GM19467 (cell line): Measurements from ENCODE around the gene IGFBP4.
"Not testable (repeated sequence)": the region's sequence is repeated elsewhere in the genome, so short reads cannot be mapped to it uniquely, and the experiment has no call there.

Experiments used
- ATAC-seq: cut with Tn5 transposase; IDR thresholded peaks from one replicate; pipeline ENCODE4 v1.9.1; 2021; ENCODE audit warnings: mild to moderate bottlenecking, moderate library complexity; ENCODE audit not compliant: unreplicated experiment

The IGFBP4 gene

DNA sequence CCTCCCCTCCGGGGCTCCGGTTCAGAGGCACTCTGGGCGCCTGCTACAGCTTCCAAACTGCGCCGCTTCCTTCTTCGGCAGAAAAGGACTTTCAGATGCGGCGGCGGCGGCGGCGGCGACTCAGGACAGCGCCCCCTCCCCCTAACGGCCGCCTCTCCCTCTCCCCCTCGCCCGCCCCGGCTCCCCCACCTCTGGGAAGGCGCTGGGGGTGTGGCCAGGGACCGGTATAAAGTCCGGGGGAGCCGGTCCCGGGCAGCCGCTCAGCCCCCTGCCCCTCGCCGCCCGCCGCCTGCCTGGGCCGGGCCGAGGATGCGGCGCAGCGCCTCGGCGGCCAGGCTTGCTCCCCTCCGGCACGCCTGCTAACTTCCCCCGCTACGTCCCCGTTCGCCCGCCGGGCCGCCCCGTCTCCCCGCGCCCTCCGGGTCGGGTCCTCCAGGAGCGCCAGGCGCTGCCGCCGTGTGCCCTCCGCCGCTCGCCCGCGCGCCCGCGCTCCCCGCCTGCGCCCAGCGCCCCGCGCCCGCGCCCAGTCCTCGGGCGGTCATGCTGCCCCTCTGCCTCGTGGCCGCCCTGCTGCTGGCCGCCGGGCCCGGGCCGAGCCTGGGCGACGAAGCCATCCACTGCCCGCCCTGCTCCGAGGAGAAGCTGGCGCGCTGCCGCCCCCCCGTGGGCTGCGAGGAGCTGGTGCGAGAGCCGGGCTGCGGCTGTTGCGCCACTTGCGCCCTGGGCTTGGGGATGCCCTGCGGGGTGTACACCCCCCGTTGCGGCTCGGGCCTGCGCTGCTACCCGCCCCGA lies at the start of gene IGFBP4:
Gene IGFBP4, plus strand, starts transcription at position 255 of the 792 bp plus-strand sequence. Its CDS starts 286 bp downstream, at position 541.
- no peak for ATAC-seq

DNA sequence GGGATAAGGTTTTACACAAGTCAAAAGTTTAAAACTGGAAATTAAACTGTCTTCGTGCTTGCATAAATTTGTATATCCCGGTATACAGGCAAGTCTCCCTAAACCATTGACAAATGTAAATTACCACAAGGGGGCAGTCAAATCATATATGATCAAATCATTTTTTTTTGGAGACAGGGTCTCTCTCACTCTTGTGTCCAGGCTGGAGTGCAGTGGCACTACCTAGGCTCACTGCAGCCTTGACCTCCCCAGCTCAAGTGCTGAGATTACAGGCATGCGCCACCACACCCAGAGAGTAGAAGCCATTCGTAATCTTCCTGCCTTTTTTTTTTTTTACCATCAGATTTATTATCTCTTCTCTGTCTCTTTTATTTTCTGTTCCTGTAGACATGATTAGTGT lies 44.1 kb upstream of the IGFBP4 start:
- no peak for ATAC-seq

DNA sequence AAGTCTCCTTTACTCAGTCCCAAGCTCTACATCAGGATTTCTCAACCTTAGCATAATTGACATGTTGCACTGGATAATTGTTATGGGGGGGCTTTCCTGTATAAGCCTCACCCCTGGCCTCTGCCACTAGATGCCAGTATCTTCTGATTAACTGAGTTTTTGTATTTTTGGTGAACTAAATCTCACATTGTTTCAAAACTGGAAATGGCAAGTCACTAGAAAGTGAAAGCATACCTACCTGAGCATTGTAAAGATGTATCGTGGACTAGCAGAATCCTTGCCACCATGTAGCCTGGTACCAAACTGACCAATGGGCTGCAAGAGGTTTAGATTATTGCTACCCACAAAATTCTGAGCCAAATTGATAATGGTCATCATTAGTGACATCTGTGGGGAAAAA lies 40.6 kb upstream of the IGFBP4 start:
- no peak for ATAC-seq

DNA sequence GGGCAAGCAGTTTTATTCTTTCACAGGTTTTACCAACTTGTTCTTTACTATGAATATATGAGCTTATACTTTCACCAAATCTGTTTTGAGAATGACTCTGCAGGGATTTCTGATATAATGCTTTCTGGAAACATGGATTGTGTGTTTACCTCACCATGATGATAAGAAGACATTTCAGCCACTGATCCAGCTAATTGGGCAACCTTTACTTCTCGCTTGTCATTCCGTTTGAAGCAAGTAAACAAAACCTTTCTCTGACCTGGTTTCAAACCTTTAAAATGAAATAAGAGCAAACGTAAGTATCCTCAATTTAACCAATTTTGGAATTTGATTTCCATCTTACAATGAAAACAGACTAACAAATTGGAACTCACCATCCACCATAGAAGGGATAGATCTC lies 39.2 kb upstream of the IGFBP4 start:
- ATAC-seq = no peak

DNA sequence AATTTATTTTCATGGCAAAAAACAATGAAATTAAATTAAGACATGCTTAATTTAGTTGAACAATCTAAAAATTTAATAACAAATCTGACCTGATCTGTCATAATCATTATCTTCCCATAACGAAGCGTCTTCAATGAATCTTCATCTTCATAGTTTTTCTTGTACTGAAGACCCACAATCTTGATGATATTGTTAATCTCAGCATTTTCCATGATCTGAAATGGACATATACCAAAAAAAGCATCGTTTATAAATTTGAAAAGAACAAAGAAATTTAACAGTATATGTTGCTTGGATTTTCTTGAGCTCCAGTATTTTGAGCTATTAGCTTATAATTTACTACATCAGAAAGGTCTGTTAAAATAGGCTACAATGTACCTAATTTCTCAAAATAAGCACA lies 35.8 kb upstream of the IGFBP4 start:
- ATAC-seq = no peak

DNA sequence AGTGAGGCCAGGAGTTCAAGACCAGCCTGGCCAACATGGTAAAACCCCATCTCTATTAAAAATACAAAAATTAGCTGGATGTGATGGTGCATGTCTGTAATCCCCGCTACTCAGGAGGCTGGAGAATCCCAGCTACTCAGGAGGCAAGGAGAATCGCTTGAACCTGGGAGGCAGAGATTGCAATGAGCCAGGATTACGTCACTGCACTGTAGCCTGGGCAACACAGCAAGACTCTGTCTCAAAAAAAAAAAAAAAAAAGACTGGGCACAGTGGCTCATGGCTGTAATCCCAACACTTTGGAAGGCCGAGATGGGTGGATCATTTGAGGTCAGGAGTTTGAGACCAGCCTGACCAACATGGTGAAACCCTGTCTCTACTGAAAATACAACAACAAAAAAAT lies 33.7 kb upstream of the IGFBP4 start:
- not testable (repeated sequence) for ATAC-seq

DNA sequence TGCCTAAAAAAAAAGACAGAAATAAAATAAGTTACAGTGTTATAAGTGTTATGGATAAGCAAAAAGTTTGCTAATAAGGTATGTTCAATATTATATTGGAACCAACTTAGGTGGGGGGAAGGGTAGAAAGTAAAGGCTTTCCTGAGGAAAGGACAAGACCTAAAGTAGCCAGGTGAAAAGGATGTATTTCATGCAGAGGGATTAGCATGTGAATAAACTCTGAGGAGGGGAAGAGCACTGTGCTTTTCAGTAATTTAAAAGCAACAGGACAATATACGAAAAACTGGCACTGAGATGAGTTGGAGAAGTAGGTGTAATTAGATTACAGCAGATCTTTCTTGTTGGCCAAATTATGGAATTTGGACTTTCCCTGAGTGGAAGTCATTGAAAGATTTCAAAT lies 33.2 kb upstream of the IGFBP4 start:
- ATAC-seq = no peak

DNA sequence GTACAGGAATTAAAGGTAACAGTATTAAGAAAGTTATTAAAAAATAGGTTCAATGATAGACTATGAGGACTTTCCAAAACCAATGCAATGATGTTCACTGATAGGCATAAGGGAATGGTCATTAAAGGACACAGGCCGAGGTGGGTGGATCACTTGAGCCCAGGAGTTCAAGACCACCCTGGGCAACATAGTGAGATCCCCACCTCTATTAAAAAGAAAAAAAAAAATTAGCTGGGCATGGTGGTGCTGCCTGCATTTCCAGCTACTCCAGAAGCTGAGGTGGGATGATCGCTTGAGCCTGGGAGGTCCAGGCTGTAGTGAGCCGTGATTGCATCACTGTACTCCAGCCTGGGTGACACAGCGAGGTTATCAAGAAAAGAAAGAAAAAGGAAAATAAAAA lies 31.4 kb upstream of the IGFBP4 start:
- ATAC-seq = no peak

DNA sequence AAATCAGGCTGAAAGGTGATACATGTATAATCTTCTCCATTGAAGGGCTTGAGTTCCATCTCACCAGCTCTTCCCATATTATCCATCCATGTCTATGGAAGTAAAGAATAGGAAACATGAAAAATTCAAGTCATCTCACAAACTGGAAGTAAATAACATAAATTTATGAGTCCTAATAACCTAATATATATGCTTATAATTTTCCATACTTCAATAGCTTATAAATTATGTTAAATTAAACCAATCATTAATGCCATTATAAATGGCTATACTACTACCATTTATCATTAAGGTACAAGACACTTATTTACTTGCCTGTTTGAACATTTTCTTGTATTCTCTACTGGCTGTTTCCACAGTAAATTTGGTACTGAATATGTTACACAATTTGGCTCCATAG lies 30.4 kb upstream of the IGFBP4 start:
- ATAC-seq = no peak

DNA sequence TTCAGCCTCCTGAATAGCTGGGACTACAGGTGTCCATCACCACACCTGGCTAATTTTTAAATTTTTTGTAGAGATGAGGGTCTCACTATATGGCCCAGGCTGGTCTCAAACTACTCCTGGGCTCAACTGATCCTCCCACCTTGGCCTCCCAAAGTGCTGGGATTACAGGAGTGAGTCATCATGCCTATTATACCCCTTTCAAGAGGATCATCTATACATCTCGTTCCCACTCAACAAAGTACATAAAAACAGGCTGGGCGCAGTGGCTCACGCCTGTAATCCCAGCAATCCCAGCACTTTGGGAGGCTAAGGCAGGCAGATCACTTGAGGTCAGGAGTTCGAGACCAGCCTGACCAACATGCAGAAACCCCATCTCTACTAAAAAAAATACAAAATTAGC lies 28.9 kb upstream of the IGFBP4 start:
- ATAC-seq = not testable (repeated sequence)

DNA sequence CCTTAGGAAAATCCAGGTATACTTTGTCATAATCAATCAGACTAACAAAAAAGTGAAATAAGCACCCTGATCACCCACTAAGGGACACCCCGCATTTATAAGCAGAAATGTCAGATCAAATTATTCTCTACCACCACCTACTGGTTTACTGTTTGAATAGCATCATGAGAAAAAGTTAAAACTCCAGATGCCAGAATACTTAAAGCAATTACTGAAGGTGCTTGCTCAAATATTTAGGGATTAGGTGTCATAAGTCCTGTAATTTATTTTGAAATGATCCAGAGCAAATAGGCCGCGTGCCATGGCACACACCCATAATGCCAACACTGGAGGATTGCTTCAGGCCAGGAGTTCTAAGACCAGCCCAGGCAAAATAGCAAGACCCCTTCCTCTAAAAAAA lies 27.9 kb upstream of the IGFBP4 start:
- ATAC-seq = no peak

DNA sequence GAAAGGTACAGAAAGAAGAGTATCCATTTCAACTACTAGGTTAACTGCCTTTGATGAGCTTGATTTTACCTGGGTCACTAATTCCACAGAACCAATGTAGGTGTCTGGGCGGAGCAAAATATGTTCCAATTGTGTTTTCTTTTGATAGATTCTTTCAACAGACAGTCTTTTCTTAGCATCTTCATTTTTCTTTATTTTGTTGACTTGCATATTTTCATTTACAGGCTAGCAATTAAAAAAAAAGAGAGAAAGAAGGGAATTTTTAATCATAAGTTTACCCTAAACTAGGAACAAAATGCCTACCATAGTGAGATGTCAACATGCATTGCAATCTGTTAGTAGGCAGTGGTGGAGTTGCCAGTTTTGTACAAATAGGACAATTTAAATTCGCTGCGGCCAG lies 26.6 kb upstream of the IGFBP4 start:
- no peak for ATAC-seq

DNA sequence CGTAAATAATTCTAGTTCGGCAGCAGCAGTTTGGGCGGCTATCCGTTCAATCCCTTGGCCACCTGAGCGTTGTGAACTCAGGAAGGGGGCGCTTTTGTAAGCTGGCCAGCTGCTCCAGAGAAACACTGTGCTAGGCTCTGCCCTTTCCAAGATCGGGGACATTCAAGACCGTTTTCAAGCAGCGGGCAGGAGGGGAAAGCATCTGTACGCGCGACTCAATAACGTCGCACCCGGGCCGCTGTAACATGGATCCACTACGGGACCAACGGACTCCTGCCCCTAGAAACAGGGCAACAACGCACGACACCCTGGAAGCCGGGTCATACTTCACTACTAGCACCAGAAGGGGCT lies 26.0 kb upstream of the IGFBP4 start:
- ATAC-seq = no peak

DNA sequence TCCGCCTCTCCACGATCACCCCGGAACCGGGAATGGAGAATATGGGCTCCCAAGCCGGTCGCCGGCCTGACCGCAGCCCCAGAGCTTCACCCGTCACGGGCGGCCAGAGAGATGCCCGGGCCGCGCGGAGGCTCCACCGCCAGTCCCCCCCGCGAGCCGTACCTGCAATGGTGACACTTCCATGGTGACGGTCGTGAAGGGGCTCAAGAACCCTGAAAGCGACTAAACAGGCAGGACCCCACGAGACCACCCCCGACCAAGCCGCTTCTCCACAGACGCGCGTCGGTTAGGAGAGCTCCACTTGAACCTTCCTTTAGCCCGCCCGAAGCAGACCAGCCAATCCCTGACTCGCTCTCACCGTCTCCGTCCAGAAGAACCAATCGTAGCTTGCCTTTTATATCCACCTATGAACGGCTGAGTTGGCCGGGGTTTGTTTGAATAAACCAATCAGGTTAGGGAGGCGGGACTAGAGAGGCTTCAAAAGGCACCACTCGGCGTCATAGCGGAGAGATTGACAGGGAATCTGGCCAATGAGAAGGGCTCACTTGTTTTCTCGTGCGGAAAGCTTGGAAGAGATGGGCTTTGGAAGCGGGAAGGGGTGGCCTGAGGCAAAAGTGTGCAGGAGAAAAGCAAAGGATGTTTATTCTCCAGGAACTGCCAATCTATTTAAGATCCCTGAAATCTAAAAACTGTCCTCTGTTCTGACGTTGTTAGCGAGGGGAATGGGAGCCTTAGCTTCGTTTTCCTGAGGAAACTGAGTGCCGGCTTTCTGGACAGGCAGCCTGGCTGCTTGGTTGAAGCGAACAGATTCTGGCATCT lies 25.4 kb upstream of the IGFBP4 start, which contains the start of gene TOP2A:
Gene TOP2A, minus strand, starts transcription at position 288 of the 819 bp plus-strand sequence. Its CDS starts 105 bp downstream, at position 183.
- ATAC-seq = peak; percentile 93

DNA sequence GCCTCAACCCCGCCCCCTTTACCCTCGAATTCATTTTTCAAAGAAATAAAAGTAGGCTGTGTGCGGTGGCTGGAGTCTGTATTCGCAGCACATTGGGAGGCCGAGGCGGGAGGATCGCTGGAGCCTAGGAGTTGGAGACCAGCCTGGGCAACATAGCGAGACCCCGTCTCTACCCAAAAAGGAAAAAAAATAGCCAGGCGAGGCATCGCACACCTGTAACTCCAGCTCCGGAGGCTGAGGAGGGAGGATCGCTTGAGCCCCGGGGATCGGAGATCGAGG lies 24.9 kb upstream of the IGFBP4 start:
- ATAC-seq = no peak

DNA sequence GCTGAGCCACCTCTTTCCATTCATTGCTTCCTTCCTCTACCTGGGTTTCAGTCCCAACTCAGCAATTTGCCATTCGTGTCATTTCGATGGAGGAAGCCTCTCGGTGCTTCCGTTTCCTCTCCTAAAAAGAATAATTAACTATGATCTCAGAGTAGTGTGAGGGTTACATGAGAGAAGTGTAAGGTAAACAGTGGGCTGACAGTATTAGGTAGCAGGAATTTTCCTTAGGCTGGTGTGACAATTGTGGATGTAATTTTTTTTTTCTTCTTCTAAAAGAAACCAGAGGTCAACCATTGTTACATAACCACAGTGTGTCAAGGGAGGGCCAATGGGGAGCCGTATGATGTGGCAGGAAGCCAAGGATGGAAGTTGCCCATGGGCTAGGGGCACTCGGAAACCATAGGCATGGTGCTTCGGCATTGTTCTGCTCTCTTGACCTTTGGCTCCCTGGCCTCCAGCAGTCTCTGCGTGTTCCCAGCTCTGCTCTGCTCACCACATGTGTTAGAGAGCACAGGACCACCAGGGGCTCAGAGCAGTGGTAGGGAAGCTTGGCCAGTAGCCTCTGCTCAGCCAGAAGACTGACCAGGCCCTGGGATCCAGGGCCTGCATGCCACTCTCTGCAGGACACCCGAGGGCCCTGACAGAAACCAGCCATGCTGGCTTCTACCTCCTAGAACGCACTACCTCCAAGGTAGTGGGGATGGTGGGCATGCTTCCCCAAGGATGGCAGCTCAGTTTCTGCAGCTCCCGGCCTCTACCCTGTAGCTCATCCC lies 23.5 kb upstream of the IGFBP4 start:
- ATAC-seq = no peak

DNA sequence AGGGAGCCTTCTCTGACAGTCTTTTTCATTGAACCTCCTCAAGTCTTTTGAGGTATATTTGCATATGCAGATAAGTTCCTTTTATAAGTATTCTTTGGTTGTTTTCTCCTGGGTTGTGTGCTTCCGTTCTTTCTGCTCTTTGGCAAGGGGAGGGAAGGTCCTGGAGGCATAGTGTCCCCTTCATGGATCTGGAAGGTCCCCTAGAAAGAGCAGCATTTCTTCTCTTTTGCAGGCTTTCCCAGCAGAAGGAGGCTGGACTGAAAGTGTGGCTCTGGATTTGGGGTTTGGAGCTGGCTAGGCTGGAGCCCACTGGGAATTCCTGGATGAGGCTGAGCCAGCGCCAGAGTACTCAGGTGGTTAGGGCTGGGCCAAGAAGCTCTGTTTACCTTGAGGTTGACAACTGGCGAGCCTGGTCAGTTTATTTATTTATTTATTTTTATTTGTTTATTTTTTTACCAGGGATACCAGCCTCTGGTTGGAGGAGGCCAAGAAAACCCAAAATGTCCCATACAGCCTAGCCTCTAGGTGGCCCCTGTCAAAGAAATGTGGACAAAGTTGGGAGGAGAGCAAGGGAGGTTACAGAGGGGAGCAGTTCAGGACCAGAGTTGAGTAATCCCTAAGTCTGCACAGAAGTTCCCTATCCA lies 20.1 kb upstream of the IGFBP4 start:
- no peak for ATAC-seq

DNA sequence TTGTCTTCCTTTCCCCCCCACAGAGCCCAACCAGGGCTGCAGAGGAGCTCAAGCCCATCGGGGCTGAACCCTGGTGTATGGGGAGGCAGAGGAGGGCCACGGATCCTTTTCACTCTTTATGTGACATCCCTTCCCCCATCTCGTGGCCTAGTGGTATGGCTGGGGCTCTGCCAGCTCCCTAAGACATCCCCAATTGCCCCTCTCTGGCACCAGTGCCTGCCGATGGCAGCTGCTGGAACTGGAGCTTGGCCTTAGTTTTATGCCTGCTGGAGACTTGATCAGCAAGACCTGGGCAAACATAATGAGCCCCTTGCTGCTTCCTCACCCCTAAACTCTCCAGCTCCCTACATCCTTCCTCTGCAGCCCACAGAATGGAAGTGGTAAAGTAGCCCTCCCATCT lies 17.5 kb upstream of the IGFBP4 start:
- no peak for ATAC-seq

DNA sequence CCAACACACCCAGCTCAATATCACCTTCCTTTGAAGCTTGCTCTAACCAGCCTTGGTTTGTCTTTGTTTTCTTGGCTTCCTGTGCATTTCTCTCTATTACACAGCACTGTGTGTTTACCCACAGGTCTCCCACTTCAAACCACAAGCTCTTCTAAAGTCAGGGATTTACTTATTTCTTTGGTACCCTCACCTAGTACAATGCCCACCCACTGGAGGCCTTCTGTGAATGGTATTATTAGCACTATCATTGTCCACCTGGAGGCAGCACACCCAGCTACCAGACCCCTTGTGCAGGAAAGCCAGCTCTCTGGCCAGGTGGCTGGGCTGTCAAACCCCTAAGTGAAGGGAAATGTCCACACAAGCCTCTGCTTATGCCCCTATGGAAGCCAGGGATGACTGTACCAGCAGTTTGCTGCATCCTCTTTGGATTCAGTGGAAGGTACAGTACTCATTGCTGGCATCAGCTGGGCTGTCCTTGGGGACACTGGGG lies 16.2 kb upstream of the IGFBP4 start:
- ATAC-seq = no peak

DNA sequence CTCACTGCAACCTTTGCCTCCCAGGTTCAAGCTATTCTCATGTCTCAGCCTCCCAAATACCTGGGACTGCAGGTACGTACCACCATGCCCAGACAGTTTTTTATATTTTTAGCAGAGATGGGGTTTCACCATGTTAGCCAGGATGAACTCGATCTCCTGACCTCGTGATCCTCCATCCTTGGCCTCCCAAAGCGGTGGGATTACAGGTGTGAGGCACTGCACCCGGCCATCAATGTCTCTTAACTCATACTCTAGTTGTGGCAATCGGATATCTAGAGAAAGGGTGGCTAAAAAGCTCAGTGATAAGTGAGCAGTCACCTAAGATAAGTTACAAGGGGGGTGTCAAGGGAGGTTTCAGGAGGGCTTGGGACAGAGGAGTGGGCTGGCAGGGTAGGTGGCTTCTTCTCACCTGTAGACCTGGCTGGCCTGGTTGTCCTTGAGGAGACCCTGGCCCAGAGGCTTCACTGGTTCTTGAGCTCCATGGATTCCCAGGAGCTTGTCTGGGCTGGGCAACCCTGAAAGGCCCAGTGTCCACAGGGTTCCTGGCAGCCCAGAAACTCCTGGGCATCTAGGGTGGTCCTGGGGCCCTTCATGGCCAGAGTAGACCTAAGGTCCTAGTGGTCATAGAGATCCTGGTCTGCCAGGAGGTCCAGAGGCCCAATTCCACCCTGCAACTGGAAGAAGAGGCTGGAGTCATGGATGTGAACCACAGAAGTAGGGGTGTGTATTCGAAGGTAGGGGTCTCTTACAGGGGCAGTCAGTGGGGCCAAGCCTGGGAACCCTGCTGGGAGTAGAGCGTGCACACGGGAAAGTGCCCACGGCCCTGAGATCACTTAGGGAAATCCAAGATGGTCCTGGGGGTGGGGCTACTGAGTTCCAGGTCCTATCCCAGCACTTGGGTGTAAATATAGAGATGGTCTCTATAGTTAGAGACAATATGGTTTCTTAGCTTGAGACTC lies 12.7 kb upstream of the IGFBP4 start:
- no peak for ATAC-seq
